Measurements from ENCODE around the gene SIKE1.

The SIKE1 gene

GRCh38 chr1:114782476-114782875 is 2.0 kb upstream of the SIKE1 start:
- no peak for TF ChIP-seq CTCF (IDR thresholded peaks at IDR 0.05)

GRCh38 chr1:114779722-114780121 is 763 bp downstream of the SIKE1 start:
- no peak for TF ChIP-seq CTCF (IDR thresholded peaks at IDR 0.05)

GRCh38 chr1:114771992-114772391 is 8.5 kb downstream of the SIKE1 start:
- TF ChIP-seq CTCF (IDR thresholded peaks at IDR 0.05): no peak

GRCh38 chr1:114770989-114771388 is 9.5 kb downstream of the SIKE1 start:
- TF ChIP-seq CTCF (IDR thresholded peaks at IDR 0.05): no peak

GRCh38 chr1:114764689-114765088 is 15.8 kb downstream of the SIKE1 start:
- no peak for TF ChIP-seq CTCF (IDR thresholded peaks at IDR 0.05)

GRCh38 chr1:114758256-114758832 is 22.1 kb downstream of the SIKE1 start:
- TF ChIP-seq CTCF (IDR thresholded peaks at IDR 0.05): 0 out of 2 replicates have a peak, but pooled peaks have one; percentile 7

GRCh38 chr1:114757455-114758255 is 22.8 kb downstream of the SIKE1 start, which contains the start of gene CSDE1:
Gene CSDE1, minus strand, starts transcription at chr1:114757984. Its CDS starts 18,094 bp downstream, at chr1:114739890.
- TF ChIP-seq CTCF (IDR thresholded peaks at IDR 0.05): peak; percentile 35; the same call in 1 of the 2 replicates

All from LNCAP (cell line).